AG20443 (cell line): Measurements from ENCODE around the gene PLEKHD1.

ENCODE experiments used
- DNase-seq: peaks from one replicate; pipeline ENCODE4 v3.0.0; 2012; ENCODE audit warnings: low spot score, mixed read lengths

The PLEKHD1 gene

GRCh38 chr14:69547701-69548348 is 63.3 kb downstream of the PLEKHD1 start:
- DNase-seq, result peak; percentile 75

GRCh38 chr14:69548566-69548965 is 64.0 kb downstream of the PLEKHD1 start:
- DNase-seq, result no peak

GRCh38 chr14:69551511-69551910 is 67.0 kb downstream of the PLEKHD1 start:
- DNase-seq, result no peak

- DNase-seq, result peak; percentile 67
Observed at GRCh38 chr14:69553252-69553651, 68.7 kb downstream of the PLEKHD1 start.

- DNase-seq, result no peak
Observed at GRCh38 chr14:69554500-69554899, 70.0 kb downstream of the PLEKHD1 start.

DNA sequence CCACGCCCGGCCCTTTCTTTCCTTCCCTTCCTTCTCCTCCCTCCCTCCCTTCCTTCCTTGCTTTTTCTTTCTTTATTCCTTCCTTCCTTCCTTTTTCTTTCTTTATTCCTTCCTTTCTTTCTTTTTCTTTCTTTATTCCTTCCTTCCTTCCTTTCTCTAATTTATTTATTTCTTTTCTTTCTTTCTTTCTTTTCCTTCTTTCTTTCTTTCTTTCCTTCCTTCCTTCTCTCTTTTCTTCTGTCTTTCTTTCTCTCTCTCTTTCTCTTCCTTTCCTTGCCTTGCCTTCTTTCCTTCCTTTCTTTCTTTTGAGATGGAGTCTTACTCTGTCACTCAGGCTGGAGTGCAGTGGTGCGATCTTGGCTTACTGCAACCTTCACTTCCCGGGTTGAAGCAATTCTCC is 74.2 kb downstream of the PLEKHD1 start:
- DNase-seq, result no peak

GRCh38 chr14:69559581-69560011 is 75.1 kb downstream of the PLEKHD1 start:
- DNase-seq, result no peak

DNA sequence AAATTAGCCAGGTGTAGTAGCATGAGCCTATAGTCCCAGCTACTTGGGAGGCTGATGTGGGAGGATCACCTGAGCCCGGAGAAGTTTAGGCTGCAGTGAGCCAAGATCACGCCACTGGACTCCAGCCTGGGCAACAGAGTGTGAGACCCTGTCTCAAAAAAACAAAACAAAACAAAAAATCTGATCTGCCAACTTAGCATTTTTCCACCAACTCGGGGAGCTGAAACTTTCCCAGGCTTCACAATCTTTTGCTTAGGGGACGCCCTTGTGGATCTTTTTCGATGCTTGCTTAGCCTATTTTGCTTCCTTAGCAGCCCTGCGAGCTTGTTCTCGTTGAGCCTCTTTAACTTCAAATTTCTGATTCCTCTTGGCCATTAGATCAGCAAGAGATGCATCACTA is 76.3 kb downstream of the PLEKHD1 start:
- DNase-seq, result no peak

GRCh38 chr14:69561893-69562292 is 77.4 kb downstream of the PLEKHD1 start:
- no peak for DNase-seq

- no peak for DNase-seq
Observed at GRCh38 chr14:69567563-69567962, 83.0 kb downstream of the PLEKHD1 start.

GRCh38 chr14:69569859-69570258 is 85.3 kb downstream of the PLEKHD1 start:
- no peak for DNase-seq

DNA sequence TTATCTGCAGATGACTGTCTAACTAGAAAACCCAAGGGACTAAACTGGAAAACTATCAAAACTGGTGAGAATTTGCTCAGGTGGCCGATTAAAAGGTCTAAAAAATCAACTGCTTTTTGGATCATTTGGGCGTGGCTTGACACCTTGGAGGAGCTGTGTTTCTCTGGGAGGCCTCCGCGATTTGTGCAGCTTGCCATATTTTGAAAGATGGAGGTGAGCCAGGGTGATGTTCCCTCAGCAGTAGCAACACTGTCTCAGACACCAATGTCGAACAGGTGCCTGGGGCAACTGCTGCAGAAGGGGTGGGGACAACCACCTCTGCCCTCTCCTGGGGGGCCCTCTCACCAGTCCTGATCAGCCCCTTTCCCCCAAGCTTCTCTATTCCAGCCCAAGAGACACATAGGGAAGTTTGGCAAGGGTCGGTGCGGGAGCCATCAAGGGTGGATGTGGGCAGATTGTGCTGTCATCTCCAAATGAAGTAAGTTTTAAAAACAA is 86.4 kb downstream of the PLEKHD1 start:
- no peak for DNase-seq

DNA sequence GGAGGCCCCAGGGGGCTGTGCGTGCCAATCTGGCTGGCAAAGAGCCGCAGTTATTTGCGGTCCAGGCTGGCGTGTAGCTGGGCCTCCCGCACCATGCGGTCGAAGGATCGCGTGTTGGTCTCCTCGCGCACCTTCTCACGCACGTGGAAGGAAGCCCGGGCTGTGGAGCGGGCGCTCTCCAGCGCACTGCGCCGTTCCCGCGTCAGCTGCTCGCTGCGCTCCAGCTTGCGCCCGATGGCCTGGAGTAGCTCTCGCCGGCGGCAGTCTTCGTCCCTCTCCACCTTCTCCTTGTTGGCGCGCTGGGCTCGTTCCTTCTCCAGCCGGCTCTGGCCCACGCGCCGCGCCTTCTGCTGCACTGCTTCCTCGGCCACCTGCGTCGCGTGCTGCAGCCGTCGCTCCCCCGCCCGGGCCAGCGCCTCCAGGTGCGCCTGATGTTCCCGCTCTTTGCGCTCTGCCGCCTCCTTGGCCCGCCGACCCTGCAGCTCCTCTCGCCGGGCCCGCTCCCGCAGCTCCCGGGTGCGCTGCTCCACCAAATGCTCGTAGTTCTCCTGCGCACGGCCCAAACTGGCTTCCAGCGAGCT is 87.0 kb downstream of the PLEKHD1 start:
- DNase-seq, result peak; percentile 33

DNA sequence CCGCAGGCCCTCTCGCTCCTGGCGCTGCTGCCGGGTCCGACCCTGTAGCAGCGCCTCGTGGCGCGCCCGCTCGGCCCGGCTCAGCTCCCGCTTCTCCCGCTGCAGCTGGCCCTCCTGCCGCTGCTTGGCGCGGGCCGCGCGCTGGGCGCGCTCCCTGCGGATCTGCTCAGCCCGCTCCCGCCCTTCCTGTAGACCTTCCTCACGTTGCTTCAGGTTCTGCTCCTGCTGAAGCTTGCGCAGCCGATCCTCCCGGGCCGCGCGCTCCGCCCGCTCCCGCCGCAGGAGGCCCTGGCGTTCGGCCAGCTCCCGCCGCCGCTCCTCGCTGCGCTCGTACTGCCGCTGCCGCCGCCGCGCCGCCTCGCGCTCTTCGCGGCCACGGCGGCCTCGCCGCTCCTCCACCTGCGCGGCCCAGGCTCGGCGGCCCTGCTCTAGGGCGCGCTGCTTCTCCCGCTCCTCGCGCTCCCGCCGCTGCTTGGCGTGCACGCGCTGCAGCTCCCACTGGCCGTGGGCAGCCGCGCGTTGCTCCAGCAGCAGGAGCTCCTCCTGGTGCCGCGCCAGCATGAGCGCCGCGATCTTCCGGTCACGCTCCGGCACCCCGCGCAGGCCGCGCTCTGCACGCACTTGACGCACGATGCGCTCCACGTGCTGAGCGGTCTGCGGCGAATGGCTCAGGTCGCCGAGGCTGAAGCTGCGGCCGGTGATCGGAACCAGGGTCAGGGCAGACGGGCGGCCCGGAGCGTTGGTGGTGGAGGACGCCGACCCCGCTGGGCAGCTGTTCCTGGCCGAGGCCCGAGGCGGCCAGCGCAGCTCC is 87.7 kb downstream of the PLEKHD1 start:
- peak; percentile 52 for DNase-seq

GRCh38 chr14:69572841-69573135 is 88.3 kb downstream of the PLEKHD1 start:
- no peak for DNase-seq

GRCh38 chr14:69573205-69573830 is 88.8 kb downstream of the PLEKHD1 start:
- DNase-seq, result no peak

GRCh38 chr14:69573831-69574262 is 89.3 kb downstream of the PLEKHD1 start:
- DNase-seq, result no peak

DNA sequence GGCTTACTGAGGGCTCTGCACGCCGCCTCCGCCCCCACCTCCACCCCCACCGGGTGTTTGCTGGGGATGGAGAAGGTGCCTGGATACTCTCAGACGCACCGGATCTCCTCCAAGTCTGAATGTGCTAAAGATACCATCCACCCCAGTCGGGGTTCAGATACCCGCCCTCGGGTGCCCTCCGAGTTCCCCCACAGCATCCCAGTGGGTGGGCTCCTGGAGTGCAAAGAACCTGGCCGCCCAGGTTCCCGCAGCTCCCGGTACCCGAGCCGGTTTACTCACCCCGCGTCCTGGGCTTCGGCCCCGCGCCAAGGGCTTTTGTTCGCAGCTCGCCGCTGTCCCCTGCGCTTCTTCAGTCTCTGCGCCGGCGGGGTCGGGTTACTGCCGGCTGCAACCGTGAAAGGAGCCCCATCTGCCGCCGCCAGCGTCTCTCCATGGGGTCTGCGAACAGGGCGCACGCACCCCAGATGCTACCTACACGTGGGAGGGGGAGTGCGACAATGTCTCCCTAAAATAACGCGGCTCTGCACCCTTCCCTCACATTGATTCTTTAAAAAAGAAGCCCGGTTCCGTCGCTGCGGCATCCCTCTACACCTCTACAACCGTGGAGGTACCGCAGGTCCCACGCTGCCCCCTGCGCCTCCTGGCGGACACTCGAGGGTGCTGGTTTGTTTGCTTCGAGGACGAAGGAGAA is 89.9 kb downstream of the PLEKHD1 start, which contains the start of gene CCDC177:
TSS of gene CCDC177 (minus strand) at position 609 of the 691 bp plus-strand sequence. CDS start 1,249 bp downstream, outside the sequence.
- peak; percentile 75 for DNase-seq

GRCh38 chr14:69574954-69575295 is 90.4 kb downstream of the PLEKHD1 start:
- DNase-seq, result no peak

GRCh38 chr14:69579476-69579875 is 94.9 kb downstream of the PLEKHD1 start:
- DNase-seq, result no peak

GRCh38 chr14:69580009-69580577 is 95.6 kb downstream of the PLEKHD1 start:
- peak; percentile 66 for DNase-seq
